SU-DHL-6 (cell line): ENCODE results near the gene ARL13B.

Source experiments
- H2AFZ ChIP-seq: fragments of 200-600 bp; sonication (generic); 2 replicates; pipeline ENCODE4 v1.6.1; 2014; ENCODE audit warnings: low read depth, mild to moderate bottlenecking, moderate library complexity, mixed read lengths, antibody characterized with exemption, low read length; ENCODE audit not compliant: severe bottlenecking
- H3F3A ChIP-seq: fragments of 200-600 bp; shearing (Covaris generic); 2 replicates; pipeline ENCODE4 v1.6.0; 2016; ENCODE audit warnings: antibody characterized with exemption, mild to moderate bottlenecking; ENCODE audit not compliant: insufficient read depth
- H3K27ac ChIP-seq: fragments of 200-600 bp; sonication (generic); 2 replicates; pipeline ENCODE4 v1.5.1; 2016; ENCODE audit warnings: low read depth, mild to moderate bottlenecking, low read length, moderate library complexity, mixed read lengths
- H3K27me3 ChIP-seq: fragments of 200-600 bp; sonication (generic), shearing (Covaris generic); 2 replicates; pipeline ENCODE4 v1.6.0; 2014; ENCODE audit warnings: mild to moderate bottlenecking, low read length
- H3K36me3 ChIP-seq: fragments of 200-600 bp; sonication (generic); 2 replicates; pipeline ENCODE4 v1.6.1; 2014; ENCODE audit warnings: mild to moderate bottlenecking, low read length, mixed read lengths
- H3K4me2 ChIP-seq: fragments of 300-600, 200-600 bp; shearing (Covaris generic), sonication (generic); 2 replicates; pipeline ENCODE4 v1.6.0; 2014; ENCODE audit warnings: low read length, low read depth, mild to moderate bottlenecking; ENCODE audit not compliant: poor library complexity, severe bottlenecking
- H3K4me3 ChIP-seq: fragments of 200-600 bp; sonication (generic); 2 replicates; pipeline ENCODE4 v1.5.1; 2014; ENCODE audit warnings: antibody characterized with exemption, low read length, mild to moderate bottlenecking, mixed read lengths; ENCODE audit not compliant: insufficient read depth, poor library complexity, severe bottlenecking
- H3K79me2 ChIP-seq: fragments of 200-600 bp; sonication (generic); 2 replicates; pipeline ENCODE4 v1.6.1; 2014; ENCODE audit warnings: mild to moderate bottlenecking, low read length, moderate library complexity; ENCODE audit not compliant: insufficient read depth
- H3K9ac ChIP-seq: fragments of 200-600 bp; sonication (generic); 2 replicates; pipeline ENCODE4 v1.7.0; 2014; ENCODE audit warnings: mild to moderate bottlenecking, low read length
- H3K9me2 ChIP-seq: fragments of 200-600 bp; sonication (generic); replicated peaks from 2 replicates; pipeline ENCODE4 v1.6.1; 2014; ENCODE audit warnings: low read length; ENCODE audit not compliant: insufficient read depth
- H3K9me3 ChIP-seq: fragments of 200-600 bp; sonication (generic); 2 replicates; pipeline ENCODE4 v1.6.1; 2014; ENCODE audit warnings: low read length, mixed read lengths; ENCODE audit not compliant: insufficient read depth
- H4K20me1 ChIP-seq: fragments of 200-600 bp; sonication (generic); 2 replicates; pipeline ENCODE4 v1.6.1; 2014; ENCODE audit warnings: low read depth, mild to moderate bottlenecking, antibody characterized with exemption, low read length, moderate library complexity, mixed read lengths
- EZH2phosphoT487 ChIP-seq: fragments of 200-600 bp; sonication (generic), shearing (Covaris generic); conservative IDR thresholded peaks from 2 replicates; pipeline ENCODE4 v1.6.1; 2018; ENCODE audit warnings: mild to moderate bottlenecking, antibody characterized with exemption, low read length, moderate library complexity, mixed read lengths
- TF ChIP-seq, protein P1 (sequence below): fragments of 200-600 bp; sonication (generic); IDR thresholded peaks from one replicate; pipeline ENCODE4 v1.5.1; 2017; ENCODE audit warnings: antibody characterized with exemption, mild to moderate bottlenecking, low read length, moderate library complexity; ENCODE audit not compliant: insufficient read depth, poor library complexity, severe bottlenecking

The ARL13B gene

DNA sequence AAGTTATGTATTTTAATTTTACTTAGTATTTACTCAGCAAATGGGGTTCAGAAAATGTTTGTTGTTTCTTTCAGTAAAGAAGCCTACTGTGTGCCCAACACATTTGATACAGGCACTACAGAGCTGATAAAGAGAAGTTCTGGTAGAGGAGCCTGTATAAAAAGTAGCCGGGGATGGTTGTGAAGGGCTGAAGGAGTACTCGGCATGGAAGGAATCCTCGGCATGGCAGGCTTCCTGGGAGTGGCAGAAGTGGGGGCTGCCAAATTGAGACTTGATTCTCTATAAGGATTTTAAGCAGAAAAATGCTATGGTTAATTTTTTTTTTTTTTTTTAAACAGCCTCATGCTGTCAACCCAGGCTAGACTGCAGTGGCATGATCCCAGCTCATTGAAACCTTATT is 9.3 kb downstream of the ARL13B start:
- Histone ChIP-seq H3K79me2 (peaks cover 6% of the 10 kb centered on the region), H2AFZ (no peak overlapping the region)
- TF ChIP-seq EZH2phosphoT487: no peak
- TF ChIP-seq, protein P1, sequence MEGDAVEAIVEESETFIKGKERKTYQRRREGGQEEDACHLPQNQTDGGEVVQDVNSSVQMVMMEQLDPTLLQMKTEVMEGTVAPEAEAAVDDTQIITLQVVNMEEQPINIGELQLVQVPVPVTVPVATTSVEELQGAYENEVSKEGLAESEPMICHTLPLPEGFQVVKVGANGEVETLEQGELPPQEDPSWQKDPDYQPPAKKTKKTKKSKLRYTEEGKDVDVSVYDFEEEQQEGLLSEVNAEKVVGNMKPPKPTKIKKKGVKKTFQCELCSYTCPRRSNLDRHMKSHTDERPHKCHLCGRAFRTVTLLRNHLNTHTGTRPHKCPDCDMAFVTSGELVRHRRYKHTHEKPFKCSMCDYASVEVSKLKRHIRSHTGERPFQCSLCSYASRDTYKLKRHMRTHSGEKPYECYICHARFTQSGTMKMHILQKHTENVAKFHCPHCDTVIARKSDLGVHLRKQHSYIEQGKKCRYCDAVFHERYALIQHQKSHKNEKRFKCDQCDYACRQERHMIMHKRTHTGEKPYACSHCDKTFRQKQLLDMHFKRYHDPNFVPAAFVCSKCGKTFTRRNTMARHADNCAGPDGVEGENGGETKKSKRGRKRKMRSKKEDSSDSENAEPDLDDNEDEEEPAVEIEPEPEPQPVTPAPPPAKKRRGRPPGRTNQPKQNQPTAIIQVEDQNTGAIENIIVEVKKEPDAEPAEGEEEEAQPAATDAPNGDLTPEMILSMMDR: no peak

DNA sequence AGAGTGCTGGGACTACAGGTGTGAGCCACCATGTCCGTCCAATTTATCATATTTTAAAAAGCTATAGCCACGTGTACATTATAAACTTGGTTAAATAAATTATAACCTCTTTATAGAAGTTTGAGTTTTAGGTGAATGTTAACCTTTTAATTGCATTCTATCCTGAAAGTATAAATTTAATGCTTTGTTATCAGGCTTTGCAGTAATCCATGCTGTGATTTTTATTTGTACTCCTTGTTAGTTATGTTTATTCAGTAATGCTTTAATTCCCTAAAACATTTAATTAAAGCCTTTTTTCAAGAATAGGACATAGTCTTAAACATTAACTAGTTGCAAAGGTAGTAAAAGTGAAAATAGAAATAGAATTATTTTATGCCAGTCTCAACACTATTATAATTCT is 11.7 kb downstream of the ARL13B start:
- Histone ChIP-seq H4K20me1 (no peaks in the 10 kb centered on the region), H3K9me2 (no peaks in the 10 kb centered on the region), H3K4me3 (no peak overlapping the region), H2AFZ (no peak overlapping the region), H3K9ac (no peak overlapping the region), H3K79me2 (peaks cover 6% of the 10 kb centered on the region; the same call in 1 of the 2 replicates), H3K36me3 (no peaks in the 10 kb centered on the region), H3K27ac (no peak overlapping the region), H3K9me3 (no peaks in the 10 kb centered on the region), H3K27me3 (no peaks in the 10 kb centered on the region), H3F3A (no peaks in the 10 kb centered on the region), H3K4me2 (no peak overlapping the region)
- TF ChIP-seq, protein P1: no peak
- TF ChIP-seq EZH2phosphoT487: no peak

More for the DNA sequence above, 9.3 kb downstream of the ARL13B start:
- Histone ChIP-seq H3K9me2 (no peaks in the 10 kb centered on the region), H3K4me3 (no peak overlapping the region), H3K9me3 (no peaks in the 10 kb centered on the region), H3K9ac (no peak overlapping the region), H3K27me3 (no peaks in the 10 kb centered on the region), H3K27ac (no peak overlapping the region), H3F3A (no peaks in the 10 kb centered on the region), H3K36me3 (no peaks in the 10 kb centered on the region), H4K20me1 (peaks cover 10% of the 10 kb centered on the region; the same call in 1 of the 2 replicates), H3K4me2 (no peak overlapping the region)

DNA sequence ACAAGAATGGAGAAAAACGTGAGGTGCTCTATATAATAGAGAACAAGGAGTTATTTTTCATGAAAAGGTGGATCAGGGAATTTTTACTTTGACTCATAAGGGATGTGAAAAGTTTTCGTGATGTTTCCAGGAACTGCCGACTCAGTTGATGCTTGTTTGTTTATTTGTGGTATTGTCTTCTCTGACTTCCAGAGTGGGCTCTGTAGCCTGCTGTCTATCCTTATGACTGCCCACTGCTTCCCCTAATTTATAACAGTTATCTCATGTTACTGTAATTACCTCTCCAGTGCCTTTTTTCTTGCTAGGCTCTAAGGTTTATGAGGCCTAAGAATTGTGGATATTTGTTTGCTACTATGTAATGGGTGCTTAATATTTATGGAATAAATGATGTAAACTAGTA is 12.3 kb downstream of the ARL13B start:
- no peaks in the 10 kb centered on the region for H3K27me3 ChIP-seq
- TF ChIP-seq EZH2phosphoT487: no peak
- TF ChIP-seq, protein P1: no peak
- H3K9ac ChIP-seq: no peak overlapping the region
- no peaks in the 10 kb centered on the region for H3K9me2 ChIP-seq
- no peak overlapping the region for H3K4me2 ChIP-seq
- no peak overlapping the region for H2AFZ ChIP-seq
- H3K79me2 ChIP-seq: peaks cover 6% of the 10 kb centered on the region; the same call in 1 of the 2 replicates
- H3K27ac ChIP-seq: no peak overlapping the region
- no peaks in the 10 kb centered on the region for H3F3A ChIP-seq
- no peaks in the 10 kb centered on the region for H4K20me1 ChIP-seq
- H3K4me3 ChIP-seq: no peak overlapping the region
- no peaks in the 10 kb centered on the region for H3K9me3 ChIP-seq
- no peaks in the 10 kb centered on the region for H3K36me3 ChIP-seq
